NB4 (cell line): ENCODE measurements around the gene GPC5.
"Not testable (repeated sequence)": the region's sequence is repeated elsewhere in the genome, so short reads cannot be mapped to it uniquely, and the experiment has no call there.

ENCODE experiments used
- DNase-seq: peaks from one replicate; pipeline ENCODE4 v3.0.0; 2010; ENCODE audit warnings: low read depth
- H3K4me3 ChIP-seq: one replicate; pipeline ENCODE4 v1.5.1; 2011; ENCODE audit warnings: mild to moderate bottlenecking, low read depth, low read length, moderate library complexity
- MYC ChIP-seq: IDR thresholded peaks from 2 replicates; pipeline ENCODE4 v1.6.1; 2011; ENCODE audit warnings: low read depth, low read length
- POLR2A ChIP-seq: IDR thresholded peaks from 2 replicates; pipeline ENCODE4 v1.6.1; 2011; ENCODE audit warnings: mild to moderate bottlenecking; ENCODE audit not compliant: insufficient read length; ENCODE audit errors: extremely low read depth
- TF ChIP-seq, protein P1 (sequence below): IDR thresholded peaks from one replicate; pipeline ENCODE4 v1.5.1; 2012; ENCODE audit warnings: low read depth, low read length
- TF ChIP-seq, protein P2 (sequence below): IDR thresholded peaks from 2 replicates; pipeline ENCODE4 v1.6.1; 2011; ENCODE audit warnings: low read depth, low read length

GPC5 gene

DNA sequence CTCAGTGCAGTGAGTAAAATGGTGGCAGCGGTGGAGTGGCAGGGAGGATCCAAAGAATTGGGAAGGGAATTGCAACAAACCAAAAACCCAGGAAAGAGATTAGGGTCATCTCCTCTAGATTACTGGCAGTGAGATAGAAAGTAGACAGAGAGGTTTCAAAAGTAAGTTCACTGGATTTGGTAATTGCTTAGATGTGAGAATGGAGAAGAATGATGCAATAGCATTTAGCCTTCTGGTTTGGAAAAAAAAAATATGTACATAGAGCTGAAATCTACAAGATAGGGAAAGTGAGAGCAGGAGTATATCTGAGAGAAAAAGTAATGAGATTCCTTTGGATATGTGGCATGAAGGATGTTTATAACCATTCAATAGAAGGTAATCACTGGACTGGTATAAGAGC is 1345.6 kb downstream of the GPC5 start:
- no peak overlapping the region for H3K4me3 ChIP-seq
- no peak for DNase-seq

DNA sequence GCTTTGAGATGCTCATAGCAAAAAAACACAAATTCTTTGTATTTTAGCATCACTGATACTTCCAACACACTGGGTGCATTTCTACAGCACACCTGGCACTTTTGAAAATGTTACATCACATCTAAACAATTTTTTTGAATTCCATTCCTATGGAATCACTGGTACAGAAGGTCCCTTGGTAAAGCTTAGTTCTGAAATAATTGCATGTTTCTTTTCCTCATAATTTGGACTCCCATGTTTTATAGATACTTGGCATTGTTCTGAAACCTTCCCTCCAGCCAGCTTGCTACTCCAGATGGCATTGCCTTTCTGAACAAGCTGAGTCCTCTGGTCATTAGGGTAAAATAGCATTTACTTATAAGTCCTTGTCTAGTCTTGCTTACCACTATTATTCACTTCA is 1346.8 kb downstream of the GPC5 start:
- no peak overlapping the region for H3K4me3 ChIP-seq
- DNase-seq, result no peak
- TF ChIP-seq POLR2A (no peak), MYC (no peak)
- TF ChIP-seq, protein P1, sequence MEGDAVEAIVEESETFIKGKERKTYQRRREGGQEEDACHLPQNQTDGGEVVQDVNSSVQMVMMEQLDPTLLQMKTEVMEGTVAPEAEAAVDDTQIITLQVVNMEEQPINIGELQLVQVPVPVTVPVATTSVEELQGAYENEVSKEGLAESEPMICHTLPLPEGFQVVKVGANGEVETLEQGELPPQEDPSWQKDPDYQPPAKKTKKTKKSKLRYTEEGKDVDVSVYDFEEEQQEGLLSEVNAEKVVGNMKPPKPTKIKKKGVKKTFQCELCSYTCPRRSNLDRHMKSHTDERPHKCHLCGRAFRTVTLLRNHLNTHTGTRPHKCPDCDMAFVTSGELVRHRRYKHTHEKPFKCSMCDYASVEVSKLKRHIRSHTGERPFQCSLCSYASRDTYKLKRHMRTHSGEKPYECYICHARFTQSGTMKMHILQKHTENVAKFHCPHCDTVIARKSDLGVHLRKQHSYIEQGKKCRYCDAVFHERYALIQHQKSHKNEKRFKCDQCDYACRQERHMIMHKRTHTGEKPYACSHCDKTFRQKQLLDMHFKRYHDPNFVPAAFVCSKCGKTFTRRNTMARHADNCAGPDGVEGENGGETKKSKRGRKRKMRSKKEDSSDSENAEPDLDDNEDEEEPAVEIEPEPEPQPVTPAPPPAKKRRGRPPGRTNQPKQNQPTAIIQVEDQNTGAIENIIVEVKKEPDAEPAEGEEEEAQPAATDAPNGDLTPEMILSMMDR, result no peak
- TF ChIP-seq, protein P2, sequence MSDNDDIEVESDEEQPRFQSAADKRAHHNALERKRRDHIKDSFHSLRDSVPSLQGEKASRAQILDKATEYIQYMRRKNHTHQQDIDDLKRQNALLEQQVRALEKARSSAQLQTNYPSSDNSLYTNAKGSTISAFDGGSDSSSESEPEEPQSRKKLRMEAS, result no peak

More for the DNA sequence above, 1345.6 kb downstream of the GPC5 start:
- TF ChIP-seq, protein P2, result no peak
- no peak for TF ChIP-seq MYC
- no peak for TF ChIP-seq POLR2A
- TF ChIP-seq, protein P1, result no peak

DNA sequence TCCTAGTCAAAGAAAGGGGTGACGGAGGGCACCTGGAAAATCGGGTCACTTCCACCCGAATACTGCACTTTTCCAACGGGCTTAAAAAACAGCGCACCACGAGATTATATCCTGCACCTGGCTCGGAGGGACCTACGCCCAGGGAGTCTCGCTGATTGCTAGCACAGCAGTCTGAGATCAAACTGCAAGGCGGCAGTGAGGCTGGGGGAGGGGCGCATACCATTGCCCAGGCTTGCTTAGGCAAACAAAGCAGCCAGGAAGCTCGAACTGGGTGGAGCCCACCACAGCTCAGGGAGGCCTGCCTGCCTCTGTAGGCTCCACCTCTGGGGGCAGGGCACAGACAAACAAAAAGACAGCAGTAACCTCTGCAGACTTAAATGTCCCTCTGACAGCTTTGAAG is 1354.3 kb downstream of the GPC5 start:
- not testable (repeated sequence) for H3K4me3 ChIP-seq, DNase-seq

DNA sequence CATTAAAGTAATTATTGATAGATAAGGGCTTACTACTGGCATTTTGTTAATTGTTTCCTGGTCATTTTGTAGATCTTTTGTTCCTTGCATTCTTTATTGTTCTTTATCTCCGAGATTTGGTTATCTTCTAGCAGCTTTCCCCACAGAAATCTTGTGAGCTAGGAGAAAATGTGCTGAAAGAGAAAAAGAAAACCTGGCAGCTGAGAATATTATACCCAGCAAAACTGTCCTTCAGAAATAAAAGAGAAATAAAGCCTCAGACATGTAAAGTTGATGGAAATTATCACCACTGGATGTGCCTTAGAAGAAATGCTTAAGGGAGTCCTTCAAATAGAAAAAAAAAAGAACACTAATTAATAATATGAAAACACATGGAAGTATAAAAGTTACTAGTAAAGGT is 1363.3 kb downstream of the GPC5 start:
- no peak for TF ChIP-seq POLR2A
- TF ChIP-seq, protein P1, result no peak
- no peak for TF ChIP-seq MYC
- TF ChIP-seq, protein P2, result no peak
- no peak for DNase-seq
- H3K4me3 ChIP-seq, result no peak overlapping the region

DNA sequence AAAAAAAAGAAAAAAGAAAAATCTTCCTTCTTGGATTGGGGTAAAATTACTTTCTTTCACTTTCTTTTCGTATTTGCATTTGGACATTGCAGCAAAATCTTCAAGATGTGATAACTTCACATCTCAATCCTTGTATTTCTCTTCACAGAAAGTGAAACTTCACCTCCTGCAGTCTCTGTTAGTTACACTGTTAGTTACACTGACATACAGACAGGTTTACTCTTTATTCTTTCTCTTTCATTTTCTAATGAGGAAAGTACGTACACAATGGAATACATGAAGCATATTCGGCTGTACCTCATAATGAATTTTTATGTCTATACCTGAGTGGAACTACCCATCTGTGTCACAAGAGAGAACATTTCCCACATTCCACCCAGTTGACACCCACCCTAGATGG is 1369.0 kb downstream of the GPC5 start:
- DNase-seq, result no peak
- H3K4me3 ChIP-seq, result no peak overlapping the region
- TF ChIP-seq MYC (no peak), POLR2A (no peak)
- TF ChIP-seq, protein P1, result no peak
- TF ChIP-seq, protein P2, result no peak

DNA sequence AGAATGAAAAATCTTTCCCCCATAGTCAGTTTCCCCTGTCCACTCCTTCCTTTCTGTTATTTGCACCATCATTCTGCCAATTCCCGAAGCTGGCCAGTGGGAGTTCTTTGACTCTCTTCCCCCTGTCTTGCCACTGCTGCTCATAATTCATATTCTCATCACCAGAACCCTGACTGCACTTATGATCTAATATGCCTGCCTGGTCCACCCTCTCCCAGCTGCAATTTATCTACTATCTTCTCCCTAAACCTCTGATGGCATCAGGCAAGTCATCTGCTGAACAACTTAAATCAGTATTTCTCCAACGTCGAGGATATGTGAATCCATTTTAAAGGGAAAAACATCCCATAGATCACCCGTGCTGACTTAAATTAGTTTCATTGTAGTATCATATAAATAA is 1370.2 kb downstream of the GPC5 start:
- no peak for DNase-seq
- TF ChIP-seq, protein P2, result no peak
- TF ChIP-seq MYC (no peak), POLR2A (no peak)
- TF ChIP-seq, protein P1, result no peak
- H3K4me3 ChIP-seq, result no peak overlapping the region
